CD1c-positive myeloid dendritic cell (primary cell): Measurements from ENCODE around the gene PDE4A.
A peak's percentile ranks its signal among the peaks of the same experiment; 100 is the strongest.

Experiments
- DNase-seq: peaks from one replicate; pipeline ENCODE4 v3.0.0-alpha.2; 2016; ENCODE audit errors: extremely low spot score

PDE4A gene

GRCh38 chr19:10510301-10510802 lies 90.0 kb downstream of the PDE4A start:
- peak; percentile 43 for DNase-seq

- DNase-seq = no peak
Measured at GRCh38 chr19:10513223-10513622, 92.9 kb downstream of the PDE4A start.

- DNase-seq = no peak
Measured at GRCh38 chr19:10514211-10515145, 94.1 kb downstream of the PDE4A start.

GRCh38 chr19:10516064-10516385 lies 95.7 kb downstream of the PDE4A start:
- no peak for DNase-seq

- DNase-seq = no peak
Measured at GRCh38 chr19:10516671-10517286, 96.4 kb downstream of the PDE4A start.

- peak; percentile 20 for DNase-seq
Measured at GRCh38 chr19:10517361-10517759, 97.0 kb downstream of the PDE4A start, which contains the start of gene S1PR5. Gene S1PR5 (minus strand): TSS chr19:10517447. CDS start chr19:10515011, 2,436 bp downstream.

- DNase-seq = no peak
Measured at GRCh38 chr19:10517760-10518443, 97.6 kb downstream of the PDE4A start.

- DNase-seq = peak; percentile 54
Measured at GRCh38 chr19:10518444-10519361, 98.4 kb downstream of the PDE4A start.
